ENCODE measurements around the gene RAP1GAP2. TPM values are rescaled to one million over a fixed set of nuclear protein-coding genes. Genes with fewer than 3 reads are reported as not detected.
"Not testable (repeated sequence)": the region's sequence is repeated elsewhere in the genome, so short reads cannot be mapped to it uniquely, and the experiment has no call there.

Gene RAP1GAP2
- 46.8 TPM for total RNA-seq
- long read RNA-seq, full-length matches to known transcripts: 52 of 71 reads
- long read RNA-seq, partial matches to known transcripts: 16 of 71 reads
- long read RNA-seq, other reads (novel, unspliced or antisense): 3 of 71 reads

DNA sequence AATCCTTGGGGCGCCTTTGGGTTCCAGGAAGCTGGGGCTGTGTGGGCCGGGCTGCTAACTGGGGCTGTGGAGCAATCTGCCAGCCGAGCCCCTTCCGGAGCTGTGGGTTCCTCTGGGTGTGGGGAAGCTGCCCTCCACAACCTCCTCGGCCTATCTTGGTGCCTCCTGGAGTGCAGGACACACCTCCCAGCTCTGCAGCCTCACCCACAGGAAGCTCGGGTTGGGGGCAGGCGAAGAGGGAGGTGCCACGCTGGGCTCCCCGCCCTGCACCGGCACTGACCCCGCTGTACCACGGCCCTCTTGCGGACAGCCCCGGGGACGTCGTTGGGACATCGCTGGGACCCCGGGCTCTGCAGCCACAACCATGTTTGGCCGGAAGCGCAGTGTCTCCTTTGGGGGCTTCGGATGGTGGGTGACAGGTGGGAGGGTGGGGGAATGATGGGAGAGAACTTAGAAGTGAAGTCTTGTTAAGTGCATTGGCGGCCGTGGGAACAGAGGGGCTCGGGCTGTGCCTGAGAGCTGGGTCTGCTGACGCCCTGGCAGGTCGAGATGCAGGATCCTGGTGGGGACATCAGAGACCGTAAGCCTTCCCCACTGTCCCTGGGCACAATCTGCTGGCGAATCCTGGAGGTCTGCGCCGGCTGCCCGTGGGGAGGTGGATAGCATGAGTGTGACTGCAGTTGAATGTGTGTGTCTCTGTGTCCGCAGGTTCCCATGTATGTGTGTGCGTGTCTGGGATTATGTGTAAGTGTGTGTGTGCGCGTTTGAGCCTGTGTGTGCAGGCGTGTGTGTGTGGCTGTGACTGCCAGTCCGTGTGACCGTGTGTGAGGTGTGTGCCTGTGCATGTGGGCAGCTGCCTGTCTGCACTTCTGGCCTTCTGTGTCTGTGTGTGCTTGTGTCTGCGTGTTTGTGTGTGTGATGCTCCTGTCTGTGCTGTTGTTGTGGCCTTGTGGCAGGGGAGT is at the start of gene RAP1GAP2:
Gene RAP1GAP2 (plus strand): TSS at position 275 of the 962 bp plus-strand sequence. CDS start 90 bp downstream, at position 365.
- intact Hi-C loops (cut with DNase I): no loop called here

DNA sequence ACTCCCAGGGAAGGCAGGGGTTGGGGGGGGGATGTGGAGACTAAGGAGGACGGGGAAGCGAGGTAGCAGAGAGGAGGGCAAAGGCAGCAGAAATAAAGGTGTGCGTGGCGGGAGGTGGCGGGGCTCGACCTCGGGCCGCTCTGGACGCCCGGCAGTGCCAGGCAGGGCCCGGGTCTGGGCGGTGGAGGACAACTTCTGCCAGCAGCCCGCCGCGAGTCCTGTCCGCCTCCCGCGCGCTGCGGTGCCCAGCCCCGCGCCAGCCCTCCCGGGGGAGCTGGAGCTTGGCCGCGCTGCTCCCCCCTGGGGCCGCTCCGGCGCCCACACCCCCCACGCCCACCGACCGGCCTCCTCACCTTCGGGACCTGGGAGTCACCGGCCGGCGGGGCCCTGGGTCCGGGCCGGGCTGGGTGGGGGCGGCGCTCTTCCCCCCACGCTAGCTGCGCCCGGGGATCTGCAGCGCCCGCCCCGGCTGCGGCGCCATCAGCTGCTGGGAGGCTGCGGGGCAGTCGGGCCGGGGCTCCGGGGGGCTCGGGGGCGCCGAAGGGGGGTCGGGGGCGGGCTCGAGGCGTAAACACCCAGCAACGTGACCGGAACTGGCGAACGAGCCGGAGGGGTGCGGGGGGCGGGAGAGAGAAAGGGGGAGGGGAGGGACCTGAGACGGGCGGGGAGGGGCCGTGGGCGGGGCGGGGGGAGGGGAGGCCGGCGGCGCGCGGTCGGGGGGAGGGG is 47.0 kb upstream of the RAP1GAP2 start, which contains the start of gene CCDC92B:
Gene CCDC92B (minus strand): TSS at position 595 of the 726 bp plus-strand sequence. CDS start 14,507 bp downstream, outside the sequence.
- no peak for ATAC-seq (ENCODE audit: poor library complexity)
- DNase-seq: no peak
- intact Hi-C loops (cut with DNase I): no loop called here

More for the DNA sequence above, at the start of gene RAP1GAP2:
- peak; percentile 60 for ATAC-seq (ENCODE audit: poor library complexity)
- peak; percentile 85 for DNase-seq

DNA sequence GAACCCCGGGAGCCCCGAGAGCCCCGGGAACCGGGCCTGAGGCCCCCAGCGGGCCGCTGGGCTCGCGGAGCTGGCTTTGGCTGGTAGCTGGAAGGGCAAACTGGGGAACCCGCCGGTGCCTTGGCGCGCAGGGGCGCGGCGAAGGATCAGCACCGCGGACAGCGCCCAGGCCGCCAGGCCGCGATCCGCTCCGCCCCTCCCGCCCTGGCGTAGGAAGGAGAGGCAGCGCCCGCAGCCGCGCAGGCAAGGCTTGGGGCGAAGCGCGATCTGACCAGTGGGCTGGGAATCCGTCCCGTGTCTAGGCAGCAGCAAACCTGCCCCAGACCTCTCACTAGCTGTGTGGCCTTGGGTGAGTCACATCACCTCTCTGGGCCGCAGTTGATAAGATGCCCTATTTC is 46.5 kb upstream of the RAP1GAP2 start:
- intact Hi-C loops (cut with DNase I): no loop called here
- DNase-seq (peak; percentile 81), ATAC-seq (ENCODE audit: poor library complexity) (peak; percentile 98)

DNA sequence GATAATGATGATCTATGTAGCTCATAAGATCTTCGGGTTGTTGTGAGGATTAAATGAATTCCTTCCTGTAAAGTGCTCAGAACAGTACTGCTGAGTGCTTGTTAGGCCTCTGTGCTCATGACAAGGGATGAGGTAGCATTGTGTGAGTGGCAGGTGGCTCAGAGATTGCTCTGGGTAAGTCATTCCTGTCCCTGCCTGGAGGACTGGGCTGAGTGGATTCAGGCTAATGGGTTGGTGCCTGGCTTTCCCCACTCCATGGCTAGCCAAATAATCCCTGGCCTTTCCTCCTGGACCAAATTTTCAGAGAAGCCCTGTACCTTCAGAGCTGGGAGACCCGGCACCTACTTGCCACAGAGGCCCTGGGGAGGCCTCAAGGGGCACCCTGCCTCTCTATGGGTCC is 45.5 kb upstream of the RAP1GAP2 start:
- no peak for DNase-seq
- intact Hi-C loops (cut with DNase I): no loop called here
- no peak for ATAC-seq (ENCODE audit: poor library complexity)

DNA sequence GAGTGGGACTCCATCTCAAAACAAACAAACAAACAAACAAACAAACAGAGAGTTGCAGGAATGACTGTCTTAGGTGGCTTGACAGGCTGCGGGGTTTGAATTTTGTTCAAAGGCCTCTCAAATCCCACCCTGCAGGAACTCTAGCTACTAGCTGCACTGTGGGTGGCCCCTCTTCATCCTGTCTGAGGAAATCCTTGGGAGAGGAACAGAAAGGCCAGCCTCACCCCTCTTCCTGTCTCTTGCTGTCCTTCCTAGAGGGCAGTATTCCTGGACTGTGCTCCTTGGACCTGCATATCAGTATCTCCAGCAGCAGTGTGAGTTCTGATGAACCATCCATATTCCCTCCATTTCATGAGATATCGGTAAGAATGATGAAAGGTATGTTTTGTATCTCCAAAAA is 44.7 kb upstream of the RAP1GAP2 start:
- ATAC-seq (ENCODE audit: poor library complexity) (no peak), DNase-seq (no peak)
- intact Hi-C loops (cut with DNase I): no loop called here

DNA sequence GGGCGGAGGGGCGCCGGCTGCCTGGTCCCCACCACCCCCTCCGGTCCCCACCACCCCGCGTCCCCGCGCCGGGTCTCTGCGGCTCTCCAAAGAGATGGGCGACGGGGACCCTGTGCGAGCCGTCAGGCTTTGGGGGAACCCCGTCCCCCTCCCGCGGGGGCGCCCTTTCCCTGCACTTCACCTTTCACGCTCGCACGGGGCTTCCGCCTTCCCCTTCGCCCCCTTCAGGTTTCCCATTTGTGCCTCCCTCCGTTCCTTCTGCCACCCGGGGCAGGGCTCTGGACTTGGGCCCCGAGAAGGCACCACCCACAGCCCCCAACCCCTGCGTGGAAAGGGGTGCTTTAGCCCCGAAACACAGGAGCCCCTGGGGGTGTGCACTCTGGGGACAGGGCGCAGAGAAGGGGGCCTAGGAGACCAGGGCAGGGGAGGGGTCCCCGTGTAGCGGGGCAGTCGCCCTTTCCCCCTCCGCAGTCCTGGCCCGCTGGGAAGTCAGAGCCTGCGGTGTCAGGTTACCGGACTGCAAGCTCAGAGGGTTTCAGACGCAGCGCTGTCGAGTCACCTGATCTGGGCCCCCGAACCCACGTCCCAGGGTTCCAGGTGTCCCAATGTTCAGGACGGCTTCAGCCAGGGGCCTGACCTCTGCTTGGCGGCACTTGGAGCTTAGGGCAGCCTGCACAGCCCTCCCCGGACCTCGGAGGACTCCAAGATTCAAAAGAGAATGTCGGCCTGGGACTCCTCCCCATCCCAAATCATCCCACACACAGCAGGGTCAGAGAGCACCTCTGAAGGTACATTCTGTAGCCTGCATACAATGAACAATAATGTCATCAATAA is 40.1 kb upstream of the RAP1GAP2 start:
- ATAC-seq (ENCODE audit: poor library complexity) (peak; percentile 48), DNase-seq (no peak)
- intact Hi-C loops (cut with DNase I): no loop called here

DNA sequence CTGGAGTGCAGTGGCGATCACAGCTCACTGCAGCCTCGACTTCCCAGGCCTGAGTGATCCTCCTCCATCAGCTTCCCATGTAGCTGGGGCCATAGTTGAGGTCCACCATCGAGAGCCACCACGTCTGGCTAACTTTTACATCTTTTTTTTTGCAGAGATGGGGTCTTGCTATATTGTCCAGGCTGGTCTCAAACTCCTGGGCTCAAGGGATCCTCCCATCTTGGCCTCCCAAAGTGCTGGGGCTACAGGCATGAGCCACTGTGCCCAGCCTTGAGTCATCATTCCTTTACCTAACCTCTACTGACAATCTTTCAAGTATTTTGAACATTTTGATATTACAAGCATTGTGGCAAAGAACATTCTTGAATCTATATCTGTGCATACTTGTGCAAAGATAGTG is 37.4 kb upstream of the RAP1GAP2 start:
- intact Hi-C loops (cut with DNase I): no loop called here
- DNase-seq (no peak), ATAC-seq (ENCODE audit: poor library complexity) (no peak)

DNA sequence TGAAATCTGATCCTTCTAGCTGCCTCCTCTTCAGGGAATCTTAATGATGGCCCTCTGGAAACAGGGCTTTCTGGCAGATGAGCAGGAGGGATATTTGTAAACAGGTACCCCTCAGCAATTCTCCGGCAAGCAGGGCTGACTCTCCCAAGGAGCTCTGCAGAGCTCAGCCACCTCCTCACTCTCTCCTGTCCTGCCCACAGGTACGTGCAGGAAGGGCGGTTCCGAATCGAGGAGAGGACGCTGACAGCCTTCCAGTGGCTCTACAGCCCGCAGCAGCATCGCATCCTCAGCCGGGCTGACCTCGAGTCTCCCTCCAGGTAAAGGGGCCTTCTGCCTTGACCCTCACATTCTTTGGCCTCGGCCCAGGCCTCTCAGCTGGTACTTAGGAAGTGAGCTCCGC is 26.1 kb upstream of the RAP1GAP2 start:
- DNase-seq (no peak), ATAC-seq (ENCODE audit: poor library complexity) (no peak)
- intact Hi-C loops (cut with DNase I): no loop called here

DNA sequence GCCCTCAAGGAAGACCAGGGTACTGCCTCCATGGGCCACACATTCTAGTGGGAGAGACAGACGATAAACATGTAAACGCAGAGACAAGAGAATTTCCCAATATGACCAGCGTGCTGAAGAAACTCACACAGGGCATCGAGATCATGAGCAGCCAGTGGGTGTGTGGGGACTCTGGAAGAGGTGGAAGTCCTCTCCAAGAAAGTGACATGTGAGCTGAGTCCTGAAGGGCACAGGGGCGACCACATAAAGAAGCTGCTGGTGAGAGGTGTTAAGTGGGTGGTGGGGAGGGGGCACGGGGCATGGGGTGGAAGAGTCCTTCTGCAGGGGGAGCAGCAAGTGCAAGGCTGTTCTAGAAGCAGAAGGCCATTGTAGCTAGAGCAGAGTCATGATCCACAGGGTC is 21.0 kb upstream of the RAP1GAP2 start:
- DNase-seq (no peak), ATAC-seq (ENCODE audit: poor library complexity) (no peak)
- intact Hi-C loops (cut with DNase I): no loop called here

DNA sequence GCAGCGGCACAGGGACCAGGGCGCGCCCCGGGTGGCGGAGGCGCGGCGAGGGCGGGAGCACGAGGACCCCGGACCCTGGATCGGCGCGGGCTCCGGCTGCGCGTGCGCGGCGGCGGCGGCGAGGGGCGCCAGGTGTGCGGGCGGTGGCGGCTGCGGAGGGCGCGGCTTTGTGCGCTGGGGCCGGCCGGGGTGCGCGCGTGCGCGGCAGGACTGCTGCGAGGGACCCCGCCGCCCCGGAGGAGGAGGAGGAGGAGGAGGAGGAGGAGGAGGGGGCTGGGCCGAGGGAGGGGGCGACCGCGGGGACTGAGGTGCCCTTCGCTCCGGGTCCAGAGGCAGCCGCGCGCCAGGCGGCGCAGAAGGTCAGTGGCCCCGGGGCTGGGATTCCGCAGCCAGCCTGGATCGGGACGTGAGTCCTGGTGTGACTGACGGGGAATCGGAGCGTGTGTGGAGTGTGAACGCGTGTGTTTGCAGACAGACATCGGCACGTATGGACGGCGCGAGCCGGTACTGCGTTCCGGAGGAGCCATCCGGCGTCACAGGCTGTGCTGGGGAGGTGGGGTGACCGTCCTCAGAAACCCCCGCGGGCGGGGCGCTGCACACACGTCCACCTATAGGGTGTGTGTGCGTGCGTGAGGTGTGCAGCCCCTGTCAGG is 19.5 kb upstream of the RAP1GAP2 start:
- ATAC-seq (ENCODE audit: poor library complexity): no peak
- DNase-seq: no peak
- intact Hi-C loops (cut with DNase I): no loop called here

DNA sequence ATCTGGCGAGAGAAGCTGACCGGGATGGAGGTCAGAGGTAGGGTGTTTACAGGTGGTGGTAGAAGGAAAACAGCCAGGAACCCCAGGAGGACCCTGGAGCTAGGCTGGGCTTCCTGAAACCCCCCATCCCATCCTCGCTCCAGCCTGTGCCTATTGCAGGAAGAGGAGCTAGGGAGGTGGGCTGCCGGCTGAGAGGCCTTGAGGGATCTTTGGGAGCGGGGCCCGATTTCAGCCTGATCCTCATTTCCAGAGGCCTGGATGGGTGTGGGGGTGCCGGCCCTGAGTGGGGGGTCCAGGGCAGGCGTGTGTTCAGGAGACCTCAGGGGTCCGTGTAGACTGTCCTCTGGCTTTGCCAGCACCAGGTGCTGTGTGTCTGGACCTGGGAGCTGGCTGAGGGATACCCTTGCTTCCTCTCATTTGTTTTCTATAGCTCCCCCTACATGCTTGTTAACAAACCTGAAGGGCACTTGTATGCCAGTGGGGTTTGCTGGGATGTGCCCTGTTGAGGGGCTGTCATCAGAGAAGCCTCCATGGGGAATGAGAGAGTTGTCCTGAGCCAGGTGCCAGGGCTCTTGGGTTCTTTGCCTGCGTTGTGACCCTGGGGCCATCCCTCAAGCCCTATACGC is 18.9 kb upstream of the RAP1GAP2 start:
- no peak for ATAC-seq (ENCODE audit: poor library complexity)
- intact Hi-C loops (cut with DNase I): no loop called here
- DNase-seq: no peak

DNA sequence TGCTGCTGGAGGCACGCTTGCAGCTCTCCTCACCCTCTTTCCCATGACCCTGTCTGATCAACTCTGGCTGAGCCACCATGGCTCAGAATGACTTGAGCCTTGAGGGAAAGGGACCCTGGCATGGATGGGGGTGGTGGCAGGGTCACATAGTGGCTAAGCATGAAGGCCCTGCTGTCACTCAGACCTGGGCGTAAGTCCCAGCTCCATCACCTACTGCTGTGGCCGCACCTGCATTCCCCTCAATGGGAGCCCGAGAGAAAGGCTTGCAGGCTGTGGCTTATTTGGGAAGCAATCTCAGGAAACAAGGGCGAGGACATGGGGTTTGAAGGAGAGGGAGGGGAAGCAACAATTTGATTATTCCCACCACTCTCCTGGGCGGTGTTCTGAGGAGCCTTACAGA is 17.7 kb upstream of the RAP1GAP2 start:
- intact Hi-C loops (cut with DNase I): no loop called here
- ATAC-seq (ENCODE audit: poor library complexity): no peak
- no peak for DNase-seq

DNA sequence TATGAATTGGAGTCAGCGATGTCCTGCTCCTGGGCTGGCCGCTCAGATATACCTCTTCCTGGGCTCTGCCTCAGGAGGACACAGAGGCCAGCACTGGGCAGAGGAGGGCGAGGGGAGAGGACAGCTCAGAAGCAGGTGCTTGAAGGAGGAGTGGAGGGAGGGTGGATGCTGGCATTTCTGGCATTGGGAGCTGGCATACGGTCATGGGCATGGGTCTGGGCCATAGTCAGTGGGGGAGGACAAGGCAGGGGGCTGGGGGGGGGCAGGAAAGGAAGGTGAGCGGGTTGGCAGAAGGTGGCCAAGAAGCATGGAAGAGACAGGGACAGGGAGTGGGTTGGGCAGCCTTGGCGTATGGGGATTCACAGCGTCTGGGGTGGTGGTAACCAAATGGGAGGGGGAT is 16.7 kb upstream of the RAP1GAP2 start:
- intact Hi-C loops (cut with DNase I): no loop called here
- no peak for DNase-seq
- no peak for ATAC-seq (ENCODE audit: poor library complexity)

DNA sequence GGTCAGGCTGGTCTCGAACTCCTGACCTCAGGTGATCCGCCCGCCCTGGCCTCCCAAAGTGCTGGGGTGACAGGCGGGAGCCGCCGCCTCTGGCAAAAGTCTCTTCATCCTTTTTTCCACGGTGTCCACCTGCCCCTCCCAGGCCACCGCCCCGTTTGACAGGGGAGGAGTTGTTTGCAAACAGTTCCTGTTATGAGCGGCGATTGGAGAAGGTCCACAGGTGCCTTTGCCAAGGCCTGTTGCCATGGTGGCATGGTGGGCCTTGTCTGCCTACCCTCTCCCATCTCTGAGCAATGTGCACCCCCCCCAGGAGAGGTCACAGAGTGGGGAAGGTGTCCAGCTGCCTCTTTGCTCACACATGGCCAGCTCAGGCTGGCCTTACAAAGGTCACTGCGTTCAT is 16.0 kb upstream of the RAP1GAP2 start:
- intact Hi-C loops (cut with DNase I): no loop called here

DNA sequence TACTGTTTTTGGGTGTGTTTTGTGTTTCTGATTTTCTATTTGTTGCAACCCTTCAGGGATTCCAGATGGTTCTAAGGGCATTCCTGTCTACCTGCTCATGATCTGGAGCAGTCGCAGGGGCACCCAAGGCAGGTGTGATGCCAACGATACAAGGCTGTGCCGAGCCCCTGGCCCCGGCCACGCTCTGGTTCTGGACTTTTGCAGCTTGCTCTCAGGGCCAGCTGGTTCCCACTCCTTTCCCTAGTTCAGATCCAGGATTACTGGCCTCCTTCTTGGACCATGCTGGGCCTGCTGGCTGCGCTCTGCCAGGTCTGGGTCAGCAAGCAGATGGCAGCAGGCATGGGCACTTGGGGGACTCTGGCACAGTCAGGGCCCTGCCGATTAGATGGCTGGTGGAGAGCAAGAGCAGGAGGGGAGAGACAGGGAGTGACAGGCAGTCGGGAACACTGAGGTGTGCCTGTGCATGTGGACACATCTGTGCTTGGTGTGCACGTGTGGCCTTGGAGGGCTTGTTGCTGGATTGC is 15.2 kb upstream of the RAP1GAP2 start:
- intact Hi-C loops (cut with DNase I): no loop called here
- ATAC-seq (ENCODE audit: poor library complexity) (no peak), DNase-seq (no peak)

More for the DNA sequence above, 16.0 kb upstream of the RAP1GAP2 start:
- no peak for ATAC-seq (ENCODE audit: poor library complexity)
- DNase-seq: no peak

DNA sequence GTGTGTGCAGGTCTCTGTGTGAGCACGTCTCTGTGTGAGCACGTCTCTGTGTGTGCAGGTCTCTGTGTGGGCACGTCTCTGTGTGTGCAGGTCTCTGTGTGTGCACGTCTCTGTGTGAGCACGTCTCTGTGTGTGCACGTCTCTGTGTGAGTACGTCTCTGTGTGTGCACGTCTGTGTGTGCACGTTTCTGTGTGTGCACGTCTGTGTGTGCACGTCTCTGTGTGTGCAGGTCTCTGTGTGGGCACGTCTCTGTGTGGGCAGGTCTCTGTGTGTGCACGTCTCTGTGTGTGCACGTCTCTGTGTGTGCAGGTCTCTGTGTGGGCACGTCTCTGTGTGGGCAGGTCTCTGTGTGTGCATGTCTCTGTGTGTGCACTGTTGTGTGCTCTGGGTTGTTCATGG is 14.6 kb upstream of the RAP1GAP2 start:
- ATAC-seq (ENCODE audit: poor library complexity); DNase-seq; intact Hi-C loops (cut with DNase I): not testable (repeated sequence)

DNA sequence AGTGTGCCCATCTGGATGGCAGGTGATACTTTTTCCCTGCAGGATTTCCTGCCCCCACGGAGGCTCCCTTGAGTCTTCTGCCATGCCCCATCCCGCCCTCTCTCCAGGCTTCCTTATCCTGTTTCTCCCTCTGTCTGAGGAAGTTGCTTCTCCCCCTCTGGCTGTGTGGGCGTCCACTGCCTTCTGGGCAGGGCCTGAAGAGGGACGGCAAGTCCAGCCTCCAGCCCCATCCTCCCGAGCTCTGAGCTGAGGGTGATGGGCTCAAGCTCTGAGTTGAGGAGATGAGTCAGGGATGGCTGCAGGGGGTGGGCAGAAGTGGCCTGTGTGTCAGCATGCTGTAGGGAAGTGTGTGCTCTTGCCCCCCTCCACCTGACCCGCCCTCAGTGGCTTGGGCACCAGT is 14.2 kb upstream of the RAP1GAP2 start:
- intact Hi-C loops (cut with DNase I): no loop called here
- ATAC-seq (ENCODE audit: poor library complexity) (no peak), DNase-seq (no peak)

Measured in Right ventricle myocardium superior (tissue), 1 donor.